ENCODE data around the gene SLC24A3.

GRCh38 chr20:19288636-19289035 is 76.2 kb downstream of the SLC24A3 start:
- TF ChIP-seq CTCF (conservative IDR thresholded peaks at IDR 0.05; ENCODE audit: low read length) (no peak), EZH2phosphoT487 (IDR thresholded peaks at IDR 0.05; ENCODE audit: borderline replicate concordance, low read depth, low read length) (no peak)

Data from OCI-LY7 (cell line).